Mesenchymal stem cell (in vitro differentiated cells and primary cell): ENCODE data around the gene TSPAN4.

Experiments
- DNase-seq: peaks from one replicate; pipeline ENCODE4 v3.0.0-alpha.2; 2013
- H2AFZ ChIP-seq: one replicate; pipeline ENCODE4 v1.6.1; 2013; ENCODE audit warnings: low read depth, mild to moderate bottlenecking, control low read depth, inconsistent platforms, low read length, moderate library complexity
- H2AK5ac ChIP-seq: 2 replicates; pipeline ENCODE4 v1.6.1; 2013; ENCODE audit warnings: low read length, moderate library complexity, mild to moderate bottlenecking, inconsistent platforms; ENCODE audit not compliant: severe bottlenecking
- H2BK120ac ChIP-seq: one replicate; pipeline ENCODE4 v1.6.1; 2013; ENCODE audit warnings: low read depth, mild to moderate bottlenecking, inconsistent platforms, low read length, moderate library complexity
- H2BK12ac ChIP-seq, 2 experiments: one replicate each; pipeline ENCODE4 v1.6.1; 2013; ENCODE audit warnings: inconsistent platforms in 2 of 2, low read length in 2 of 2, mild to moderate bottlenecking in 2 of 2, moderate library complexity in 2 of 2, control low read depth in 1 of 2
- H2BK15ac ChIP-seq: one replicate; pipeline ENCODE4 v1.6.1; 2013; ENCODE audit warnings: mild to moderate bottlenecking, low read depth, inconsistent platforms; ENCODE audit not compliant: poor library complexity, severe bottlenecking
- H2BK5ac ChIP-seq: 2 replicates; pipeline ENCODE4 v1.6.1; 2013; ENCODE audit warnings: low read depth, mild to moderate bottlenecking, low read length, control low read depth, inconsistent platforms; ENCODE audit not compliant: poor library complexity, severe bottlenecking
- H3K14ac ChIP-seq, 2 experiments: one replicate each; pipeline ENCODE4 v1.6.1; 2013; ENCODE audit warnings: inconsistent platforms in 2 of 2, low read length in 2 of 2, control low read depth in 1 of 2, mild to moderate bottlenecking in 1 of 2, moderate library complexity in 1 of 2
- H3K18ac ChIP-seq, 2 experiments: one replicate each; pipeline ENCODE4 v1.6.1; 2013; ENCODE audit warnings: inconsistent platforms in 2 of 2, low read length in 2 of 2, control low read depth in 1 of 2, low read depth in 1 of 2, mild to moderate bottlenecking in 1 of 2
- H3K23ac ChIP-seq, 2 experiments: one replicate each; pipeline ENCODE4 v1.6.1; 2013; ENCODE audit warnings: inconsistent platforms in 2 of 2, low read length in 2 of 2, mild to moderate bottlenecking in 2 of 2, moderate library complexity in 2 of 2, control low read depth in 1 of 2
- H3K27ac ChIP-seq: 2 replicates; pipeline ENCODE4 v1.5.1; 2013; ENCODE audit warnings: mild to moderate bottlenecking, moderate library complexity, low read length, control low read depth, inconsistent platforms; ENCODE audit not compliant: poor library complexity, severe bottlenecking
- H3K27me3 ChIP-seq, 2 experiments: 2 replicates each; pipeline versions ENCODE4 v1.6.1 to v1.7.0; 2013; ENCODE audit warnings: low read length in 2 of 2, mild to moderate bottlenecking in 2 of 2, moderate library complexity in 2 of 2, control low read depth in 1 of 2, inconsistent platforms in 1 of 2; ENCODE audit not compliant: control insufficient read depth in 1 of 2, insufficient read depth in 1 of 2
- H3K36me3 ChIP-seq, 2 experiments: 2 replicates each; pipeline versions ENCODE4 v1.6.1 to v1.7.0; 2013; ENCODE audit warnings: low read length in 2 of 2, control low read depth in 1 of 2, inconsistent platforms in 1 of 2, low read depth in 1 of 2, mild to moderate bottlenecking in 1 of 2; ENCODE audit not compliant: insufficient read depth in 2 of 2, control insufficient read depth in 1 of 2
- H3K4ac ChIP-seq, 2 experiments: one replicate each; pipeline ENCODE4 v1.6.1; 2013; ENCODE audit warnings: inconsistent platforms in 2 of 2, low read length in 2 of 2, mild to moderate bottlenecking in 2 of 2, moderate library complexity in 2 of 2, control low read depth in 1 of 2, low read depth in 1 of 2
- H3K4me1 ChIP-seq: 2 replicates; pipeline ENCODE4 v1.6.1; 2013; ENCODE audit warnings: low read depth, low read length, control low read depth; ENCODE audit not compliant: control insufficient read depth, insufficient read depth
- H3K4me2 ChIP-seq: 2 replicates; pipeline ENCODE4 v1.6.1; 2013; ENCODE audit warnings: low read length, mild to moderate bottlenecking, inconsistent platforms; ENCODE audit not compliant: poor library complexity, severe bottlenecking
- H3K4me3 ChIP-seq, 2 experiments: 2 replicates each; pipeline versions ENCODE4 v1.5.1 to v1.7.0; 2013; ENCODE audit warnings: low read length in 2 of 2, mild to moderate bottlenecking in 2 of 2, control low read depth in 1 of 2, low read depth in 1 of 2; ENCODE audit not compliant: insufficient read depth in 1 of 2
- H3K79me1 ChIP-seq: replicated peaks from 2 replicates; pipeline ENCODE4 v1.6.1; 2013; ENCODE audit warnings: mild to moderate bottlenecking, control low read depth, low read length, inconsistent platforms; ENCODE audit not compliant: poor library complexity, severe bottlenecking
- H3K9ac ChIP-seq: 2 replicates; pipeline ENCODE4 v1.7.0; 2013; ENCODE audit warnings: mild to moderate bottlenecking, low read length, moderate library complexity
- H3K9me3 ChIP-seq: 2 replicates; pipeline ENCODE4 v1.7.0; 2013; ENCODE audit warnings: mild to moderate bottlenecking, low read length; ENCODE audit not compliant: control insufficient read depth
- H4K8ac ChIP-seq: one replicate; pipeline ENCODE4 v1.6.1; 2013; ENCODE audit warnings: inconsistent platforms, mild to moderate bottlenecking, low read length, moderate library complexity
- H4K91ac ChIP-seq: one replicate; pipeline ENCODE4 v1.6.1; 2013; ENCODE audit warnings: mild to moderate bottlenecking, low read length, inconsistent platforms
- WGBS: methylation state at CpG from one replicate; pipeline ENCODE4 v1.1.7; 2013; ENCODE audit warnings: mixed read lengths; 5-methylcytosine and 5-hydroxymethylcytosine counted together

The TSPAN4 gene

GRCh38 chr11:868802-869201, 26.1 kb downstream of the TSPAN4 start:
- no peak overlapping the region for H3K14ac ChIP-seq
- no peak overlapping the region for H3K9ac ChIP-seq
- H4K91ac ChIP-seq = peak overlapping the region; percentile 36
- 89% methylated on average over 12 of the region's 12 CpGs for WGBS
- no peak overlapping the region for H2AFZ ChIP-seq
- no peak overlapping the region for H3K4ac ChIP-seq
- H2BK12ac ChIP-seq = no peak overlapping the region
- no peak overlapping the region for H3K23ac ChIP-seq
- H3K18ac ChIP-seq = no peak overlapping the region
- no peaks in the 10 kb centered on the region for H3K9me3 ChIP-seq
- no peaks in the 10 kb centered on the region for H3K79me1 ChIP-seq
- DNase-seq = no peak
- no peak overlapping the region for H2BK5ac ChIP-seq
- H2AK5ac ChIP-seq = no peak overlapping the region
- no peak overlapping the region for H3K4me3 ChIP-seq
- no peak overlapping the region for H2BK120ac ChIP-seq
- no peaks in the 10 kb centered on the region for H3K27me3 ChIP-seq
- H3K4me2 ChIP-seq = no peak overlapping the region
- no peak overlapping the region for H4K8ac ChIP-seq
- no peak overlapping the region for H3K27ac ChIP-seq
- H3K36me3 ChIP-seq = peaks cover 35 to 64% of the 10 kb centered on the region in 2 experiments
- H3K4me1 ChIP-seq = peaks cover 29% of the 10 kb centered on the region
- H2BK15ac ChIP-seq = no peak overlapping the region

DNA sequence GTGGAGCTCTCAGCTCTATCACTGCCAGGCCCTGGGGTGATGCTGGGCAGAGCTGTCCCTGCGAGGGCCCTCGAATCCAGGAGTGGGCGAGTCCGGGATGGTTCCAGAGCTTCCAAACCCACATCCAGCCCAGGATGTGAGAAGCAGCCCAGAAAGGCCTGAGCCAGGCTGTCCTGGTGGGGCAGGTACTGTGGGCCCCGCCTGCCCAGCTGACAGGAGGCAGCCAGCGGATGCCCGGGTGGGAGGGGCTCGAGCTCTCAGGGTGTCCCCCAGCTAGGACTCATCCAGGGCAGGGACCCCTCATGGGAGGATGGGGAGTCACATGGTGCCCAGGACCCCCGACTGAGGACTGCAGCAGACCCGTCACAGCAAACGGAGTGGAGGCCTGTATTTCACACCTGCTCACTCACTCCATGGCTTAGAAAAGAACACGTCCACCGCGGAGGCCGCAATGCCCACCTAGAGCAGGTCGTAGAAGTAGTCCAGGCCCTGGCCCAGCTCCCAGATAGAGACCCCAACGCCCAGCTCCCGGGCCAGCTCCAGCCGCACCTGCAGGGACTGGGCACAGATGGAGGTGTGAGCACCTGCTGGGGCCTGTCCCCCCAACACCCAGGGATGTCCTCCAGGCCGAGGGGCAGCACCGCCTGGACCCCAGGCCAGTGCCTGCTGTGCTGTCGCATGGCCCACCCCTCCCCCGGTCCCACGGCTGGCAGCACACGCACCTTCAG, 26.9 kb downstream of the TSPAN4 start:
- H3K27me3 ChIP-seq = no peaks in the 10 kb centered on the region
- H3K4me2 ChIP-seq = no peak overlapping the region
- H2BK5ac ChIP-seq = no peak overlapping the region
- H3K9ac ChIP-seq = no peak overlapping the region
- H2BK15ac ChIP-seq = no peak overlapping the region
- H4K8ac ChIP-seq = no peak overlapping the region
- H3K4ac ChIP-seq = no peak overlapping the region
- H4K91ac ChIP-seq = no peak overlapping the region
- peak overlapping the region in 1 of 2 experiments; percentile 21 for H3K14ac ChIP-seq
- H2BK12ac ChIP-seq = no peak overlapping the region
- DNase-seq = no peak
- H3K9me3 ChIP-seq = no peaks in the 10 kb centered on the region
- peaks cover 21% of the 10 kb centered on the region for H3K4me1 ChIP-seq
- H3K18ac ChIP-seq = no peak overlapping the region
- H2AK5ac ChIP-seq = no peak overlapping the region
- no peak overlapping the region for H2BK120ac ChIP-seq
- WGBS = 93% methylated on average over 24 of the region's 25 CpGs
- H3K36me3 ChIP-seq = peaks cover 28 to 59% of the 10 kb centered on the region in 2 experiments
- no peak overlapping the region for H2AFZ ChIP-seq
- no peaks in the 10 kb centered on the region for H3K79me1 ChIP-seq
- H3K23ac ChIP-seq = no peak overlapping the region
- H3K4me3 ChIP-seq = no peak overlapping the region
- no peak overlapping the region for H3K27ac ChIP-seq

DNA sequence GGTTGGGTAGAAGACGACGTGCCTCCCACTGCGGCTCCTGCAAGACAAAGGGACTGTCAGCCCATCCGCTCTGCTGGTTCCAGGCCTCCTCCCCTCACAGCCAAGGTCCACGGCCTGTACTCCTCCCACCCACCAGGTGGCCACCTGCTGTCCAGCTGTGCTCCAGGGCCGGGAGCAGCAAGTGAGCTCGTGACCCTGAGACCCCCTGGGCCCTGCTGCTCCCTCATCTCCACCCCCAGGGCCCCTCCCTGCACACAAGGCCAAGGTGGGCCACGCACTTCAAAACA, 27.4 kb downstream of the TSPAN4 start:
- Histone ChIP-seq H2BK12ac (no peak overlapping the region), H3K4me1 (peaks cover 18% of the 10 kb centered on the region), H2BK120ac (no peak overlapping the region), H3K9ac (no peak overlapping the region), H3K4me2 (no peak overlapping the region), H3K23ac (no peak overlapping the region), H2AK5ac (no peak overlapping the region), H4K8ac (no peak overlapping the region), H3K27me3 (no peaks in the 10 kb centered on the region), H3K4me3 (no peak overlapping the region), H2AFZ (no peak overlapping the region), H3K36me3 (peaks cover 23 to 59% of the 10 kb centered on the region in 2 experiments), H3K18ac (no peak overlapping the region), H2BK15ac (no peak overlapping the region), H3K79me1 (no peaks in the 10 kb centered on the region), H3K14ac (peak overlapping the region in 1 of 2 experiments; percentile 21), H4K91ac (no peak overlapping the region), H3K9me3 (no peaks in the 10 kb centered on the region), H2BK5ac (no peak overlapping the region), H3K4ac (no peak overlapping the region), H3K27ac (no peak overlapping the region)
- no peak for DNase-seq
- WGBS = 69% methylated on average over 8 of the region's 8 CpGs

DNA sequence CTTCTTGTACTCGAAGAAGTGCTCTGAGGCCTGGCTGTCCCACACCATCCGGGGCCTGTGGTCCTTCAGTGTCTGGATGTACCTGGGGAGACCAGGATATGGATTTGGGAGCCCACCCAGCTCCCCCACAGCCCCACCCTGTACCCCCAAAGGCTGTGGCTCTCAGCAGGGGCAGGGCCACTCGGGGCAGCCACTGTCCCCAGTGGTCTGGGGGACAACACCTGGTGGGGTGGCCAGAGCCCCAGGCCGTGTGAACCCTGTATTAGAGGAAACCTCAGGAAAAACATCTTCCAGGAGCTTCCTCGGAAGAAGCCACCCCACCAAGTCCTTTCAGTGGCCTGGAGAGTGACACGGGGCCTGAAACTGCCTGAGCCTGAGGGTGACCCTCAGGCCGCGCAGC, 27.8 kb downstream of the TSPAN4 start:
- H2AK5ac ChIP-seq = no peak overlapping the region
- no peak overlapping the region for H3K27ac ChIP-seq
- H2AFZ ChIP-seq = no peak overlapping the region
- no peak overlapping the region for H4K8ac ChIP-seq
- no peaks in the 10 kb centered on the region for H3K27me3 ChIP-seq
- no peak overlapping the region for H2BK120ac ChIP-seq
- H3K9me3 ChIP-seq = no peaks in the 10 kb centered on the region
- peaks cover 23 to 59% of the 10 kb centered on the region in 2 experiments for H3K36me3 ChIP-seq
- no peak overlapping the region for H3K4me2 ChIP-seq
- no peak overlapping the region for H2BK5ac ChIP-seq
- no peaks in the 10 kb centered on the region for H3K79me1 ChIP-seq
- no peak overlapping the region for H2BK15ac ChIP-seq
- H3K23ac ChIP-seq = no peak overlapping the region
- no peak overlapping the region for H3K4ac ChIP-seq
- DNase-seq = no peak
- WGBS = 89% methylated on average over 8 of the region's 8 CpGs
- no peak overlapping the region for H4K91ac ChIP-seq
- H3K9ac ChIP-seq = no peak overlapping the region
- H3K4me3 ChIP-seq = no peak overlapping the region
- H2BK12ac ChIP-seq = no peak overlapping the region
- H3K14ac ChIP-seq = no peak overlapping the region
- H3K4me1 ChIP-seq = peaks cover 15% of the 10 kb centered on the region
- H3K18ac ChIP-seq = no peak overlapping the region
